ENCODE data around the gene DUOX2.
A peak's percentile ranks its signal among the peaks of the same experiment; 100 is the strongest.

DUOX2 gene

GRCh38 chr15:45114076-45114750, at the start of gene DUOX2, which contains the start of gene DUOXA2:
Gene DUOX2 (minus strand): TSS chr15:45114172. CDS start chr15:45113411, 761 bp downstream.
Gene DUOXA2 (plus strand): TSS chr15:45114326. CDS start chr15:45114606, 280 bp downstream.
- no peak for DNase-seq

GRCh38 chr15:45163508-45163856, 49.5 kb upstream of the DUOX2 start:
- DNase-seq: no peak

- DNase-seq: peak in 1 of 2 experiments; percentile 65
Measured at GRCh38 chr15:45162771-45163507, 49.0 kb upstream of the DUOX2 start.

- no peak for DNase-seq
Measured at GRCh38 chr15:45161666-45162065, 47.7 kb upstream of the DUOX2 start.

GRCh38 chr15:45157974-45158373, 44.0 kb upstream of the DUOX2 start:
- DNase-seq: no peak

GRCh38 chr15:45156744-45157455, 42.9 kb upstream of the DUOX2 start:
- no peak for DNase-seq

- no peak for DNase-seq
Measured at GRCh38 chr15:45155739-45156138, 41.8 kb upstream of the DUOX2 start.

- DNase-seq: no peak
Measured at GRCh38 chr15:45151998-45152828, 38.2 kb upstream of the DUOX2 start.

GRCh38 chr15:45150997-45151396, 37.0 kb upstream of the DUOX2 start:
- no peak for DNase-seq

- DNase-seq: no peak
Measured at GRCh38 chr15:45150481-45150880, 36.5 kb upstream of the DUOX2 start.

- DNase-seq: no peak
Measured at GRCh38 chr15:45149060-45149459, 35.1 kb upstream of the DUOX2 start.

- no peak for DNase-seq
Measured at GRCh38 chr15:45148076-45149059, 34.4 kb upstream of the DUOX2 start.

GRCh38 chr15:45147606-45148005, 33.6 kb upstream of the DUOX2 start:
- no peak for DNase-seq

- DNase-seq: no peak
Measured at GRCh38 chr15:45146405-45146804, 32.4 kb upstream of the DUOX2 start.

- no peak for DNase-seq
Measured at GRCh38 chr15:45144775-45145174, 30.8 kb upstream of the DUOX2 start.

- DNase-seq: no peak
Measured at GRCh38 chr15:45143946-45144345, 30.0 kb upstream of the DUOX2 start.

GRCh38 chr15:45143056-45143455, 29.1 kb upstream of the DUOX2 start:
- DNase-seq: no peak

- DNase-seq: no peak
Measured at GRCh38 chr15:45141386-45141785, 27.4 kb upstream of the DUOX2 start.

GRCh38 chr15:45140557-45141250, 26.7 kb upstream of the DUOX2 start:
- no peak for DNase-seq

GRCh38 chr15:45139770-45140169, 25.8 kb upstream of the DUOX2 start:
- DNase-seq: no peak
